Upper lobe of left lung (tissue), 4 donors: ENCODE data around the gene ITPKC.

Source experiments
- CTCF ChIP-seq, 6 experiments: fragments of 450-650 bp in 4 of 6; fragments of 200-600 bp in 2 of 6; sonication (generic) in 2 of 6; IDR thresholded peaks; one replicate each; pipeline ENCODE4 v1.5.1; 2016 to 2019; ENCODE audit warnings: antibody characterized with exemption in 6 of 6
- EP300 ChIP-seq, 4 donors: sonication (generic); formaldehyde crosslinking; IDR thresholded peaks; one replicate each; pipeline ENCODE4 v1.5.1; 2017; ENCODE audit warnings: antibody characterized with exemption in 4 of 4, control low read depth in 2 of 4
- POLR2A ChIP-seq, 4 donors: fragments of 450-650 bp; IDR thresholded peaks; one replicate each; pipeline ENCODE4 v1.5.1; 2016 to 2017; ENCODE audit warnings: antibody characterized with exemption in 4 of 4, mild to moderate bottlenecking in 2 of 4
- POLR2AphosphoS5 ChIP-seq, 2 donors: sonication (generic); formaldehyde crosslinking; IDR thresholded peaks; one replicate each; pipeline ENCODE4 v1.5.1; 2017; ENCODE audit warnings: antibody characterized with exemption in 2 of 2

GRCh38 chr19:40755248-40755624, 38.3 kb downstream of the ITPKC start:
- no peak for TF ChIP-seq POLR2AphosphoS5 (IDR thresholded peaks at IDR 0.05)
- TF ChIP-seq CTCF (IDR thresholded peaks at IDR 0.05): no peak
- TF ChIP-seq POLR2A (IDR thresholded peaks at IDR 0.05): no peak
- no peak for TF ChIP-seq EP300 (IDR thresholded peaks at IDR 0.05)
